HCT116 (cell line): ENCODE measurements around the gene C11orf21.

Experiments
- CEBPB ChIP-seq: IDR thresholded peaks from 2 replicates; pipeline ENCODE4 v1.6.1; 2012; ENCODE audit warnings: low read depth
- ELF1 ChIP-seq: IDR thresholded peaks from 2 replicates; pipeline ENCODE4 v1.6.1; 2012; ENCODE audit warnings: low read depth, borderline replicate concordance
- EZH2 ChIP-seq: fragments of 200-600 bp; sonication (generic); IDR thresholded peaks from 2 replicates; pipeline ENCODE4 v1.6.1; 2017; ENCODE audit warnings: antibody characterized with exemption, mixed run types
- EZH2phosphoT487 ChIP-seq: fragments of 200-600 bp; IDR thresholded peaks from 2 replicates; pipeline ENCODE4 v1.6.1; 2018; ENCODE audit warnings: antibody characterized with exemption, borderline replicate concordance
- FOSL1 ChIP-seq: IDR thresholded peaks from 2 replicates; pipeline ENCODE4 v1.6.1; 2012; ENCODE audit warnings: low read depth
- POLR2A ChIP-seq: IDR thresholded peaks from 2 replicates; pipeline ENCODE4 v1.7.0; 2011; ENCODE audit warnings: borderline replicate concordance; ENCODE audit not compliant: insufficient read depth, insufficient read length; ENCODE audit errors: extremely low read depth
- POLR2AphosphoS5 ChIP-seq: IDR thresholded peaks from 2 replicates; pipeline ENCODE4 v1.6.1; 2011; ENCODE audit warnings: mild to moderate bottlenecking, low read depth, low read length, moderate library complexity
- SIN3A ChIP-seq: IDR thresholded peaks from 2 replicates; pipeline ENCODE4 v1.6.1; 2012; ENCODE audit warnings: low read depth
- SRF ChIP-seq: IDR thresholded peaks from 2 replicates; pipeline ENCODE4 v1.6.1; 2012; ENCODE audit warnings: low read depth
- YY1 ChIP-seq: IDR thresholded peaks from 2 replicates; pipeline ENCODE4 v1.6.1; 2011; ENCODE audit warnings: low read length, low read depth, moderate library complexity, mild to moderate bottlenecking; ENCODE audit not compliant: insufficient replicate concordance; ENCODE audit errors: extremely low read depth
- TF ChIP-seq, protein P1 (sequence below), 3 experiments: fragments of 200-600 bp in 1 of 3; sonication (generic) in 1 of 3; IDR thresholded peaks in 2 of 3; conservative IDR thresholded peaks in 1 of 3; 2 replicates each; pipeline ENCODE4 v1.5.1; 2012 to 2017; ENCODE audit warnings: low read depth in 2 of 3, low read length in 2 of 3, antibody characterized with exemption in 1 of 3, borderline replicate concordance in 1 of 3, control low read depth in 1 of 3, mild to moderate bottlenecking in 1 of 3, mixed read lengths in 1 of 3, mixed run types in 1 of 3, moderate library complexity in 1 of 3; ENCODE audit not compliant: insufficient read depth in 1 of 3
- TF ChIP-seq, protein P2 (sequence below): IDR thresholded peaks from 2 replicates; pipeline ENCODE4 v1.6.1; 2012; ENCODE audit warnings: low read depth

DNA sequence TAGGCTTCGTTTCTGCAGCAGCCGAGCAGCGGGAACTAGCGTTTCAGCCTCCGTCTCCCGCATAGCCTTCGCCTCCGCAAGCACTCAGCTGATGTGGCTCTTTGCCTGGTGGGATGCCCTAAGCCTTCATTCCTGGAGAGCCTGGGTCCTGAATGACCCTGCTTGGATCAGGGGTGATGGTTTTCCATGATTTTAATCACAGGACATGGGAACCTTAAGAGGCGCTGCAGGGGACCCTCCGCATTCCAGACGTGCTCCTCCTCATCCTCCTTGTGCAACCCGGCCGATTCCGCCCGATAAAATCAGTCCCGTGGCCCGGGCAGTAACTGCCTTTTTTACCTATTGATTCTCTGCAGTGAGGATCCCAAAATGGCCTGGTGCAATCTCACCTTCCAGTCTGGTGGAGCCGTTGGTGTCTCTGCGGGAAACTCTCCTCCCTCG lies 8.2 kb downstream of the C11orf21 start:
- TF ChIP-seq POLR2A, result no peak
- TF ChIP-seq, protein P1, sequence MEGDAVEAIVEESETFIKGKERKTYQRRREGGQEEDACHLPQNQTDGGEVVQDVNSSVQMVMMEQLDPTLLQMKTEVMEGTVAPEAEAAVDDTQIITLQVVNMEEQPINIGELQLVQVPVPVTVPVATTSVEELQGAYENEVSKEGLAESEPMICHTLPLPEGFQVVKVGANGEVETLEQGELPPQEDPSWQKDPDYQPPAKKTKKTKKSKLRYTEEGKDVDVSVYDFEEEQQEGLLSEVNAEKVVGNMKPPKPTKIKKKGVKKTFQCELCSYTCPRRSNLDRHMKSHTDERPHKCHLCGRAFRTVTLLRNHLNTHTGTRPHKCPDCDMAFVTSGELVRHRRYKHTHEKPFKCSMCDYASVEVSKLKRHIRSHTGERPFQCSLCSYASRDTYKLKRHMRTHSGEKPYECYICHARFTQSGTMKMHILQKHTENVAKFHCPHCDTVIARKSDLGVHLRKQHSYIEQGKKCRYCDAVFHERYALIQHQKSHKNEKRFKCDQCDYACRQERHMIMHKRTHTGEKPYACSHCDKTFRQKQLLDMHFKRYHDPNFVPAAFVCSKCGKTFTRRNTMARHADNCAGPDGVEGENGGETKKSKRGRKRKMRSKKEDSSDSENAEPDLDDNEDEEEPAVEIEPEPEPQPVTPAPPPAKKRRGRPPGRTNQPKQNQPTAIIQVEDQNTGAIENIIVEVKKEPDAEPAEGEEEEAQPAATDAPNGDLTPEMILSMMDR (IDR thresholded peaks at IDR 0.05 in 2 of 3, conservative IDR thresholded peaks at IDR 0.05 in 1 of 3; ENCODE audit: borderline replicate concordance in 1 of 3, insufficient read depth in 1 of 3, low read depth in 2 of 3, low read length in 2 of 3), result no peak
- TF ChIP-seq, protein P2, sequence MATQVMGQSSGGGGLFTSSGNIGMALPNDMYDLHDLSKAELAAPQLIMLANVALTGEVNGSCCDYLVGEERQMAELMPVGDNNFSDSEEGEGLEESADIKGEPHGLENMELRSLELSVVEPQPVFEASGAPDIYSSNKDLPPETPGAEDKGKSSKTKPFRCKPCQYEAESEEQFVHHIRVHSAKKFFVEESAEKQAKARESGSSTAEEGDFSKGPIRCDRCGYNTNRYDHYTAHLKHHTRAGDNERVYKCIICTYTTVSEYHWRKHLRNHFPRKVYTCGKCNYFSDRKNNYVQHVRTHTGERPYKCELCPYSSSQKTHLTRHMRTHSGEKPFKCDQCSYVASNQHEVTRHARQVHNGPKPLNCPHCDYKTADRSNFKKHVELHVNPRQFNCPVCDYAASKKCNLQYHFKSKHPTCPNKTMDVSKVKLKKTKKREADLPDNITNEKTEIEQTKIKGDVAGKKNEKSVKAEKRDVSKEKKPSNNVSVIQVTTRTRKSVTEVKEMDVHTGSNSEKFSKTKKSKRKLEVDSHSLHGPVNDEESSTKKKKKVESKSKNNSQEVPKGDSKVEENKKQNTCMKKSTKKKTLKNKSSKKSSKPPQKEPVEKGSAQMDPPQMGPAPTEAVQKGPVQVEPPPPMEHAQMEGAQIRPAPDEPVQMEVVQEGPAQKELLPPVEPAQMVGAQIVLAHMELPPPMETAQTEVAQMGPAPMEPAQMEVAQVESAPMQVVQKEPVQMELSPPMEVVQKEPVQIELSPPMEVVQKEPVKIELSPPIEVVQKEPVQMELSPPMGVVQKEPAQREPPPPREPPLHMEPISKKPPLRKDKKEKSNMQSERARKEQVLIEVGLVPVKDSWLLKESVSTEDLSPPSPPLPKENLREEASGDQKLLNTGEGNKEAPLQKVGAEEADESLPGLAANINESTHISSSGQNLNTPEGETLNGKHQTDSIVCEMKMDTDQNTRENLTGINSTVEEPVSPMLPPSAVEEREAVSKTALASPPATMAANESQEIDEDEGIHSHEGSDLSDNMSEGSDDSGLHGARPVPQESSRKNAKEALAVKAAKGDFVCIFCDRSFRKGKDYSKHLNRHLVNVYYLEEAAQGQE, result no peak
- no peak for TF ChIP-seq CEBPB
- TF ChIP-seq YY1, result no peak
- TF ChIP-seq POLR2AphosphoS5, result no peak
- no peak for TF ChIP-seq EZH2
- TF ChIP-seq SIN3A, result no peak
- no peak for TF ChIP-seq SRF
- no peak for TF ChIP-seq EZH2phosphoT487
- no peak for TF ChIP-seq FOSL1
- no peak for TF ChIP-seq ELF1
